Astrocyte (in vitro differentiated cells and primary cell): Measurements from ENCODE around the gene CREB3. TPM values are rescaled to one million over a fixed set of nuclear protein-coding genes. Genes with fewer than 3 reads are reported as not detected.

ENCODE experiments used
- DNase-seq: peaks from one replicate; pipeline ENCODE4 v3.0.0-alpha.2; 2010; ENCODE audit warnings: low read depth
- FAIRE-seq: peaks from 2 replicates; lab custom pipeline; 2011; peaks lifted over from hg19 to GRCh38; lab: Jason Lieb, UNC
- H2AFZ ChIP-seq: 2 replicates; pipeline ENCODE4 v1.6.0; 2012; ENCODE audit warnings: low read depth, low read length, inconsistent platforms
- H3K27ac ChIP-seq: 2 replicates; pipeline ENCODE4 v1.5.1; 2011; ENCODE audit warnings: low read depth, low read length, inconsistent platforms
- H3K27me3 ChIP-seq: 2 replicates; pipeline ENCODE4 v1.6.0; 2011; ENCODE audit warnings: low read length, inconsistent platforms; ENCODE audit not compliant: insufficient read depth
- H3K36me3 ChIP-seq: 2 replicates; pipeline ENCODE4 v1.5.1; 2011; ENCODE audit warnings: low read length, inconsistent platforms; ENCODE audit not compliant: insufficient read depth
- H3K4me1 ChIP-seq: 2 replicates; pipeline ENCODE4 v1.5.1; 2011; ENCODE audit warnings: low read length, inconsistent platforms; ENCODE audit not compliant: insufficient read depth
- H3K4me2 ChIP-seq: 2 replicates; pipeline ENCODE4 v1.6.0; 2012; ENCODE audit warnings: low read length, inconsistent platforms
- H3K4me3 ChIP-seq: 2 replicates; pipeline ENCODE4 v1.5.1; 2011; ENCODE audit warnings: low read depth, mild to moderate bottlenecking, low read length, inconsistent platforms; ENCODE audit not compliant: insufficient read depth
- H3K79me2 ChIP-seq: 2 replicates; pipeline ENCODE4 v1.6.0; 2012; ENCODE audit warnings: mild to moderate bottlenecking, low read length, inconsistent platforms; ENCODE audit not compliant: insufficient read depth
- H3K9ac ChIP-seq: 2 replicates; pipeline ENCODE4 v1.6.0; 2012; ENCODE audit warnings: mild to moderate bottlenecking, low read length, inconsistent platforms
- H3K9me3 ChIP-seq: 2 replicates; pipeline ENCODE4 v1.5.1; 2012; ENCODE audit warnings: low read depth, mild to moderate bottlenecking, low read length, inconsistent platforms; ENCODE audit not compliant: insufficient read depth
- H4K20me1 ChIP-seq: 2 replicates; pipeline ENCODE4 v1.6.0; 2012; ENCODE audit warnings: low read length, inconsistent platforms; ENCODE audit not compliant: insufficient read depth
- H3K27ac Mint-ChIP-seq: one replicate; pipeline ENCODE4 v1.8.0; 2021; ENCODE audit warnings: mild to moderate bottlenecking, mixed read lengths; ENCODE audit not compliant: unreplicated experiment
- H3K27me3 Mint-ChIP-seq: one replicate; pipeline ENCODE4 v1.8.0; 2021; ENCODE audit warnings: low read depth, mixed read lengths; ENCODE audit not compliant: unreplicated experiment
- H3K36me3 Mint-ChIP-seq: one replicate; pipeline ENCODE4 v1.8.0; 2021; ENCODE audit warnings: low read depth, mixed read lengths; ENCODE audit not compliant: unreplicated experiment
- H3K4me1 Mint-ChIP-seq: one replicate; pipeline ENCODE4 v1.8.0; 2021; ENCODE audit warnings: low read depth, mixed read lengths; ENCODE audit not compliant: unreplicated experiment
- H3K4me3 Mint-ChIP-seq: one replicate; pipeline ENCODE4 v1.8.0; 2021; ENCODE audit warnings: mild to moderate bottlenecking, moderate library complexity, mixed read lengths; ENCODE audit not compliant: unreplicated experiment
- H3K9me3 Mint-ChIP-seq: one replicate; pipeline ENCODE4 v1.8.0; 2021; ENCODE audit warnings: mild to moderate bottlenecking, mixed read lengths; ENCODE audit not compliant: unreplicated experiment
- CTCF ChIP-seq: IDR thresholded peaks from 2 replicates; pipeline ENCODE4 v1.5.1; 2011; ENCODE audit warnings: low read depth, mild to moderate bottlenecking, inconsistent platforms, low read length, moderate library complexity; ENCODE audit not compliant: insufficient read depth
- EZH2 ChIP-seq: IDR thresholded peaks from 2 replicates; pipeline ENCODE4 v1.6.1; 2012; ENCODE audit warnings: mild to moderate bottlenecking, low read length, inconsistent platforms; ENCODE audit not compliant: insufficient read depth
- total RNA-seq: library from RNA; stranded (reverse); gene quantifications from 2 replicates; pipeline ENCODE4 v1.2.1, GENCODE V29; 2021

CREB3 gene
- total RNA-seq, 1 donor from 2014 or later = 84.1 TPM

DNA sequence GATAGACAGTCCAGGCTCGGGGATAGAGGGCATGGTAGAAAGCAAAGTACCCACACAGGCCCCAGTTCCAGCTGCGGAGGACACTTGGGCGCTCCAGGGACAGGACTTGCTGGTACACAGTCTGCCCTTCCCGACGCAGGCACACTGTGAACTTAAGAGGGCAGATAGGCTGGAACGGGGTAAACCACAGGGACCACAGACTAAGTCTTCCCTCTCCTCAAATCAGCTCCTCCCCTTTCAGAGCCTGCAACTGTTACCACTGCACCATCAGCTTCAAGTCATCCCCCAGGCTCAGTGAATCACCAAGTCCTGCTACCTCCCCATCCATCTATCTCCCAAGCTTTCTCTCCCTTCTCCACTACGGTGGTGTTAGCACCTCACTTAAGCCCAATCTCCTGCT lies 9.3 kb downstream of the CREB3 start:
- DNase-seq (no peak), FAIRE-seq (no peak)
- Histone ChIP-seq H3K4me3 (no peak overlapping the region), H2AFZ (no peak overlapping the region), H3K27me3 (no peaks in the 10 kb centered on the region), H3K4me2 (no peak overlapping the region), H4K20me1 (peaks cover 72% of the 10 kb centered on the region), H3K36me3 (peaks cover 59% of the 10 kb centered on the region), H3K79me2 (peaks cover 44% of the 10 kb centered on the region), H3K9me3 (no peaks in the 10 kb centered on the region), H3K27ac (no peak overlapping the region), H3K9ac (no peak overlapping the region), H3K4me1 (peaks cover 4% of the 10 kb centered on the region)
- Mint-ChIP-seq H3K9me3 (no peaks in the 10 kb centered on the region), H3K27ac (no peak overlapping the region), H3K4me3 (no peak overlapping the region), H3K4me1 (peaks cover 18% of the 10 kb centered on the region), H3K27me3 (no peaks in the 10 kb centered on the region), H3K36me3 (peaks cover 51% of the 10 kb centered on the region)
- no peak for TF ChIP-seq CTCF
- no peak for TF ChIP-seq EZH2

DNA sequence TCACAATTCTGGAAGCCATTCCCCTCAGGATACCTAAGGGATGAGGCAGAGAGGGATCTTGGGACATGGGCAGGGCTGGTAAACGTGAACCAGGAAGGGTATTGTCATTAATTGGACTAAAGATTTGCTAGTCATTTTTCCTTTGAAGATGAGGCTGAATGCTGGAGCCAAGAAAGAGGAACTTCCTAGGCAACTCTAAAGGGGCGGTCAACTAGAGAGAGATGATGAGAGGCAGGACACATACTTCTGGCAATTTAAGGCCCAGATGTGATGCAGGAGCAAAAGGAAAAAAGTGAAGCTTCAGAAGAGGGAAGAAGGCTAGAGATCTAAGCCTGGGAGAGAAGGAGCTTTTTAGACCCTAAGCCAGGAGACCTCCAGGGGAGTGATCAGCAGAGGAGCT lies 11.0 kb downstream of the CREB3 start:
- DNase-seq (no peak), FAIRE-seq (no peak)
- H3K4me1 ChIP-seq = peaks cover 19% of the 10 kb centered on the region
- no peaks in the 10 kb centered on the region for H3K9me3 ChIP-seq
- H3K27ac Mint-ChIP-seq = no peak overlapping the region
- H4K20me1 ChIP-seq = peaks cover 71% of the 10 kb centered on the region
- peaks cover 42% of the 10 kb centered on the region for H3K36me3 Mint-ChIP-seq
- no peaks in the 10 kb centered on the region for H3K27me3 ChIP-seq
- no peak overlapping the region for H3K4me2 ChIP-seq
- TF ChIP-seq CTCF (no peak), EZH2 (no peak)
- H3K9me3 Mint-ChIP-seq = no peaks in the 10 kb centered on the region
- H3K36me3 ChIP-seq = peaks cover 42% of the 10 kb centered on the region
- no peak overlapping the region for H3K4me3 ChIP-seq
- no peaks in the 10 kb centered on the region for H3K27me3 Mint-ChIP-seq
- H3K79me2 ChIP-seq = peaks cover 58% of the 10 kb centered on the region
- H3K4me3 Mint-ChIP-seq = no peak overlapping the region
- no peak overlapping the region for H3K9ac ChIP-seq
- no peak overlapping the region for H3K27ac ChIP-seq
- peaks cover 22% of the 10 kb centered on the region for H3K4me1 Mint-ChIP-seq
- H2AFZ ChIP-seq = no peak overlapping the region

DNA sequence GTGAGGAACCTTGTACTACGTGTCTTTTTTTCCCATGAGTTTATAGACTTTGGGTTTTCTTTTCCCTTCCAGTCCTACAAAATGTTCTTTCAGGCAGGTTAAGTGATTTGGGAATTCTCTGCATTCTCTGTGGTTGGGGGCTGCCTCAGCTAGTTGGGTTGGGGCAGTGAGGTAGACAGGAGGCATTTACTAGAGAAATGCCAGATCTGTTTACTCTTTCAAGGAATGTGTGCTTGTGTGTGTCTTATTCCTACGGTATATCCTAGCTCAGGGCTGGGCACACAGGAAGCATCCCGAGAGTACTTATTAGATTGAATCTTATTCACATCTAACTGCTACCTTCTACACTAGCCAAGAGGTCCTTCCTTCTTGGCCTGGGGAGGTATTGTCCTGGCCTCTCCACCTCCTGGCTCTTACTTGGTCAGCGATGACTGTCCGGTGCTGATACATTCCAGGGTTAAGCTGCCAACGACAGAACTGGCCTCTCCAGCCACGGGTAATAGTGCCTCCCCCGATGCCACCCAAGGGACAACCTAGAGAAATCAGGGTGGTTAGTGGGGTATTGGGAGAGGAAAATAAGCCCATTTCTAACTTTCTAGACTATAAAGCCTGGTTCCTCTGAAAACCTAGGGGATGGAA lies 11.5 kb downstream of the CREB3 start:
- no peak for FAIRE-seq
- H3K4me1 Mint-ChIP-seq = peaks cover 22% of the 10 kb centered on the region
- Histone ChIP-seq H3K4me3 (no peak overlapping the region), H4K20me1 (peaks cover 68% of the 10 kb centered on the region), H3K79me2 (peaks cover 63% of the 10 kb centered on the region), H3K36me3 (peaks cover 38% of the 10 kb centered on the region), H3K4me1 (peaks cover 19% of the 10 kb centered on the region), H2AFZ (no peak overlapping the region), H3K27me3 (no peaks in the 10 kb centered on the region), H3K9ac (no peak overlapping the region), H3K9me3 (no peaks in the 10 kb centered on the region), H3K4me2 (no peak overlapping the region), H3K27ac (no peak overlapping the region)
- no peaks in the 10 kb centered on the region for H3K27me3 Mint-ChIP-seq
- no peaks in the 10 kb centered on the region for H3K9me3 Mint-ChIP-seq
- H3K36me3 Mint-ChIP-seq = peaks cover 37% of the 10 kb centered on the region
- DNase-seq = no peak
- H3K27ac Mint-ChIP-seq = no peak overlapping the region
- TF ChIP-seq EZH2 (no peak), CTCF (no peak)
- no peak overlapping the region for H3K4me3 Mint-ChIP-seq
